GM18519 (cell line): ENCODE measurements around the gene HS3ST6.
"Not testable (repeated sequence)": the region's sequence is repeated elsewhere in the genome, so short reads cannot be mapped to it uniquely, and the experiment has no call there.

Experiments
- ATAC-seq: cut with Tn5 transposase; IDR thresholded peaks from one replicate; pipeline ENCODE4 v1.9.1; 2021; ENCODE audit warnings: mild to moderate bottlenecking, moderate library complexity; ENCODE audit not compliant: unreplicated experiment, low FRiP score

The HS3ST6 gene

DNA sequence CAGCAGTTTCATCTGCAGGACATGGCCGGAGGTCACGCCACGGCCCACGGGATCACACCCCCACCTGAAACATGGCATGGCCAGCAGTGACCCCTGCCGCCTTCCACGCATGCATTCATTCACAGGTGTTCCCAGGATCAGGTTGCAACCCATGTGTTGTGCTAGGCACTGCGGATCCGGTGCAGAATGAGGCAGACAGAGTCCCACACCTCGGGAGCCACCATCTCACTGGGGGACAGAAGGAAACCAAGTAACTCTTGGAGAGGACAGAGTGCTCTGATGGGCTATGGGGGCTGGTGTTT is 29.1 kb upstream of the HS3ST6 start:
- ATAC-seq: no peak

DNA sequence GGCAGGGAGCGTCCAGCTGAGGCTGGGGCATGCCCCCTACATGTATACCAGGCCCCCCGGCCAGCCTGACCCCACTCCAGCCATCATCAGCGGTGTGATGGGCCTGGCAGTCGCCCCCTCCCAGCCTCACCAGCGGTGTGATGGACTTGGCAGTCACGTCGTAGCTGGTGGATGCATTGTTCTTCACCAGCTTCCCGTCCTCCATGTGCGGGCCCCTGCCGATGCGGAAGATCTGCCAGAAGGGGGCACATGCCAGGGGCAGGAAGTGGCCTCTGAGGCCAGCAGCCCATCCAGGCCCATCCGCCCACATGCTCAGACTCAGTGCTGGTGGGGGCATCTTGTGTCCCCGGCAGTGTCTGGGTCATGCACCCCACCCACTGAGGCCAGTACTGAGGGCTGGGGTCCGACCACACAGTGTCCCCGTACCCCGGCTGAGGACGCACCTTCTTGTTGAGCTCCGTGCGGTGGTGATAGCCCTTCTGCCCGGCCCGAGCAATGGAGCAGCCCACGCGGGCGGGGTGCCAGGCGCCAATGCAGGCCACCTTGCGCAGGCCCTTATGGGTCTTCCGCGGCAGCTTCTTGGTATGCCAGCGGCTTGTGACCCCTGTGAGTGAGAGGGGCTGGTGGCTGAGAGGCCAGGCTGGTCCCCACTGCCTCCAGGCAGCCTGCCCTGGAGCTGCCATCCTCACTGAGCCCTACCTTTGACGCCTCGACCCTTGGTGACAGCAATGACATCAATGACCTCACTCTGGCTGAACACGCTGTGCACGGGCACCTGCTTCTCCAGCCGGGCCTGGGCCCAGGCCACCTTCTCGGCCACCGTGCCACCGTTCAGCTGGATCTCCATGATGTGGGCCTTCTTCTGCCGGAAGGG is 28.5 kb upstream of the HS3ST6 start:
- ATAC-seq: no peak

GRCh38 chr16:1945559-1946391 is 27.6 kb upstream of the HS3ST6 start:
- no peak for ATAC-seq

GRCh38 chr16:1944612-1945199 is 26.5 kb upstream of the HS3ST6 start:
- no peak for ATAC-seq

- ATAC-seq: peak; percentile 85
Observed at GRCh38 chr16:1942810-1943726, 24.9 kb upstream of the HS3ST6 start, which contains the start of gene MSRB1. Gene MSRB1, minus strand, starts transcription at chr16:1943199. Its CDS starts 43 bp downstream, at chr16:1943156.

GRCh38 chr16:1942047-1942809 is 24.0 kb upstream of the HS3ST6 start:
- ATAC-seq: no peak

- ATAC-seq: no peak
Observed at GRCh38 chr16:1941162-1942046, 23.2 kb upstream of the HS3ST6 start.

DNA sequence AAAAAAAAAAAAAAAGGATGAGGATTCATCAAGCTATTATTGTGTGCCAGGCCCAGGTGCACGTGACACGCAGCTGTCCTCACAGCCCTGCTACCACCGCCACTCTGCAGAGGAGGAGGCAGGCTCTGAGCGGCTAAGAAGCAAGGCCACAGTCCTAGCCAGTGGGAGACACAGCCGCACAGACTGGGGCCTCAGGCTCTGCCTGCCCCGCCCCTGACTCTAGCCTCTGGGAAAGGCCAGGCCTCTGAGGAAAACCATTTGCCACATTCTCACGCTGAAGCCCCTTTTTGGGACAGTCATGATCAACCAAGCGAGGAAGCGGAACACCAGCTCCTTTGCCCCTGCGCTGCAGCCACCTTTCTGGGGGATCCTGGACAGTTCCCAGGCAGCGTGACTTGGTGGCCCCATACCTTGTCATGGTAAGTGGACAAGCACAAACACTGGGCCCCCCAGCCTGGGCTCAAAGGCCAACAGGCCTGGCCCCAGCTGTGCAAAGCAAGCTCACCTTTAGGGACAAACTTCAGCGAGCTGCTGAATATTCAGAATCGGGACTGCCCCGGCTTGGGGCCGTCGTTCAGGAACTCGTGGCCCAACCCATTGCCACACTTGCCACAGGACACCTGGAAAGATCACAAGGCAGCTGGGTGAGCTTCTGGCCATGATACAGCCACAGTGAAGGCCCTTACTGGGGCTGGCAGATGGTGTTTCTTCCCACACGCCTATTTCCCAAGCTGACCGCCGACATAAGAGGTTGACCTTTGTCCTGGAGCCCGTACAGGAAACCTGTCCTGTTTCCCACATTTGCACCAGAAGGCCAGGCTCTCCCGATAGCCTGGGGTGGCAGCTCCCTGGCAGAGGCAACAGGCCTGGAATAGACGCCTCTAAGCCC is 22.3 kb upstream of the HS3ST6 start:
- no peak for ATAC-seq

DNA sequence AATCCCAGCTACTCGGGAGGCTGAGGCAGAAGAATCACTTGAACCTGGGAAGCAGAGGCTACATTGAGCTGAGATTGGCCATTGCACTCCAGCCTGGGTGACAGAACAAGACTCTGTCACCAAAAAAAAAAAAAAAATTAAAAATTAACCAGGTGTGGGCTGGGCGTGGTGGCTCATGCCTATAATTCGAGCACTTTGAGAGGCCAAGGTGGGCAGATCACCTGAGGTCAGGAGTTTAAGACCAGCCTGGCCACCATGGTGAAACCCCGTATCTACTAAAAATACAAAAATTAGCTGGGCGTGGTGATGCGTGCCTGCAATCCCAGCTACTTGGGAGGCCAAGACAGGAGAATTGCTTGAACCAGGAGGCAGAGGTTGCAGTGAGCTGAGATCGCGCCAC is 21.6 kb upstream of the HS3ST6 start:
- ATAC-seq: not testable (repeated sequence)

GRCh38 chr16:1938910-1939309 is 20.7 kb upstream of the HS3ST6 start:
- ATAC-seq: no peak

DNA sequence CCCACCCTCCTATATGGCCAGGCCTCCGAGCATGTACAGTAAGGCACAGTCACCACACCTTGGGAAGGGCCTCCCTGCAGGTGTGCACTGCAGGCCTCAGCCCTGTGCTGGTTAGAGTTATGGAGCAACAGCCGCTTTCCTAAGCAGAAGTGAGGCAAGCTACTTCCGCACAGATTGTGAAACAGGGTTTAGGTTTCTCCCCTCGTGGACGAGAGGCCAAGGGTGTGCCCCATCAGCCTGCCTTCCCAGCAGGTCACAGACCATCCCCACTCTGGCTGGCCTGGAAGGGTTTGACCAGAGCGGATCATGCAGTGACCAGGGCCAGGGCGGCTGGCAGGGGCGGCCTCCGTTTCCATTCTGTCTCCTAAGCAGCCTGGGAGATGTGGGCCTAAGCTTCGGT is 20.1 kb upstream of the HS3ST6 start:
- no peak for ATAC-seq

GRCh38 chr16:1936945-1937479 is 18.8 kb upstream of the HS3ST6 start:
- ATAC-seq: no peak

GRCh38 chr16:1933097-1933661 is 15.0 kb upstream of the HS3ST6 start:
- no peak for ATAC-seq

DNA sequence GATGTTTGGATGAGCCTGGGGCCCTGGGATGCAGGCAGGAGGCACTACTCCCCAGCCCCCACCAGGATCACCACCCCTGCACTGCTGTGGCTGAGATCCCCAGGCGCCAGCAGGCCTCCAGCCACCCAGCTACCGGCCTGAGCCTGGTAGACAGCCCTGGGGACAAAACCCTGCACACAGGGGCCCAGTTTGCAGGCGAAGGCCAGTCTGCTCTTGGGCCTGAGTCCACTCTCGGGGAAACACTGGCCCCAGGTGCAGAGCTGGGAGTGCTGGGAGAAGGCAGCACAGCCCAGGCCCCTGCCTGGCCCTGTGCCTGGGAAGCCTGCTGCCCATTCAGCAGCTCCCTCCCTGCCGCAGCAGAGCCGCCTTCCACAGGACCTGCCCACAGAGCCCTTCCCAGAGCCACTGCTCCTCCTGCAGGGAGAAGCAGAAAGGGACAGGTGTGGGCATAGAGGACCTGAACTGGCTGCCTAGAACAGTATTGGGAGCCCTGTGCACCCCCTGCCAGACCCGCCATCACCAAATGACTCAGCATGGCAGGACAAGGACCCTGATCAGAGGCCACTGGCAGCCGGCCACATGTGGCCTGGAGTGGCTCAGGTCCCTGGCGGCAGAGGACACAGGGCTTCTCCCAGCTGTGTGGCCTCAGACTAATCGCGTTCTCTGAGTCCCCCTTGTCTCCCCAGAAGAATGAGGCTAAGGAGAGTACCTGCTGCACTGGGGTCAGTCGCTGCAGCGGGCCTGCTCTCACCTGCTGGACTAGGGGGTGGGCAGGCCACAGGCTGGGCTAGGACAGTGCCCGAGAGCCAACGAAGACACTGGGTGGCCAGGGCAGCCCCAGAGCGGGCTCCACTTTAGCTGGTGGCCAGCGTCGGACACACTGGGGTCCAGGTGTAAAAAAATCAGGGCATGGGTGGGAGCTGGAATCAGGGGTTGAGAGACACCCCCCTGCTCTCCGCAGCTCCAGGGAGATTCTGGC is 14.1 kb upstream of the HS3ST6 start:
- no peak for ATAC-seq

DNA sequence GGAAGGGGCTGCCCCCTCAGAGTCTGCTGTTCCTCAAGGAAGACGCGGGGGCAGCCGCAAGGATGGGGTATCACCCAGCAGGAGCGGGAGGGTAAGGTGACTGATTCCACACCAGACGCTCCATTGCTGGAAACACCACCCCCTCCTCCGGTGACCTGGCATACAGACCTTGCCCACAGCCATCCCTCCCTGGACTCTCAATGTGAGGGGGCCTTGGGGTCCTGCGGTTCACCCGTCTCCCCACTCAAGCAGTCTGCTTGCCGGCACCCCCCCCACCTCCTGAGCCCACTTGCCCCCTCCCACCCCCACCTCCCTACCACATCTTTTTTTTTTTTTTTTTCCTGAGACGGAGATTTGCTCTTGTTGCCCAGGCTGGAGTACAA is 12.1 kb upstream of the HS3ST6 start:
- no peak for ATAC-seq
